AG10803 (cell line): Measurements from ENCODE around the gene ANKRD2.
A peak's percentile ranks its signal among the peaks of the same experiment; 100 is the strongest.
"Not testable (repeated sequence)": the region's sequence is repeated elsewhere in the genome, so short reads cannot be mapped to it uniquely, and the experiment has no call there.

ENCODE experiments used
- DNase-seq: peaks from one replicate; pipeline ENCODE4 v3.0.0; 2010; ENCODE audit warnings: low read depth
- H3K4me3 ChIP-seq: 2 replicates; pipeline ENCODE4 v1.5.1; 2011; ENCODE audit warnings: mild to moderate bottlenecking, low read length, control low read depth
- TF ChIP-seq, protein P1 (sequence below): conservative IDR thresholded peaks from 2 replicates; pipeline ENCODE4 v1.5.1; 2011; ENCODE audit warnings: mild to moderate bottlenecking, low read length, control low read depth, inconsistent platforms

ANKRD2 gene

DNA sequence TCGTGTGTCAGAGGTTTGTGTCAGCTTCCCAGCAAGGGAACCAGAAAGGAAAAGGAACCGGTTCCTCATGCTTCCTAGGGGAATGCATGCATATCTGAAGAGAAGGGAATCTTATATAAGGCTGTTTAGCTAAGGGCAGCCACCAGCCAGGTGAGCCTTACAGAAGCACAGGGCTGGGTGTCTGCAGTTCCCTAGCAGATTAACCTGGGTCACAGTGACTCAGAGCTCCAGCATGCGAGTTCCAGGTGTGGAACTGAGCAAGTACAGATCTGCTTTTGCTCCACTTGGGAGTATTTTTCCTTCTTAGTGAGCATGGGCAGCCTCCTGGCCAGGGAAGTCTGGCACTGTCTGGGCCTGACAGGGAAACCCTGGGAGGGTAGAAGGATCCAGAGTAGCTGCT is 957 bp upstream of the ANKRD2 start:
- DNase-seq = no peak
- TF ChIP-seq, protein P1, sequence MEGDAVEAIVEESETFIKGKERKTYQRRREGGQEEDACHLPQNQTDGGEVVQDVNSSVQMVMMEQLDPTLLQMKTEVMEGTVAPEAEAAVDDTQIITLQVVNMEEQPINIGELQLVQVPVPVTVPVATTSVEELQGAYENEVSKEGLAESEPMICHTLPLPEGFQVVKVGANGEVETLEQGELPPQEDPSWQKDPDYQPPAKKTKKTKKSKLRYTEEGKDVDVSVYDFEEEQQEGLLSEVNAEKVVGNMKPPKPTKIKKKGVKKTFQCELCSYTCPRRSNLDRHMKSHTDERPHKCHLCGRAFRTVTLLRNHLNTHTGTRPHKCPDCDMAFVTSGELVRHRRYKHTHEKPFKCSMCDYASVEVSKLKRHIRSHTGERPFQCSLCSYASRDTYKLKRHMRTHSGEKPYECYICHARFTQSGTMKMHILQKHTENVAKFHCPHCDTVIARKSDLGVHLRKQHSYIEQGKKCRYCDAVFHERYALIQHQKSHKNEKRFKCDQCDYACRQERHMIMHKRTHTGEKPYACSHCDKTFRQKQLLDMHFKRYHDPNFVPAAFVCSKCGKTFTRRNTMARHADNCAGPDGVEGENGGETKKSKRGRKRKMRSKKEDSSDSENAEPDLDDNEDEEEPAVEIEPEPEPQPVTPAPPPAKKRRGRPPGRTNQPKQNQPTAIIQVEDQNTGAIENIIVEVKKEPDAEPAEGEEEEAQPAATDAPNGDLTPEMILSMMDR = no peak
- no peak overlapping the region for H3K4me3 ChIP-seq

DNA sequence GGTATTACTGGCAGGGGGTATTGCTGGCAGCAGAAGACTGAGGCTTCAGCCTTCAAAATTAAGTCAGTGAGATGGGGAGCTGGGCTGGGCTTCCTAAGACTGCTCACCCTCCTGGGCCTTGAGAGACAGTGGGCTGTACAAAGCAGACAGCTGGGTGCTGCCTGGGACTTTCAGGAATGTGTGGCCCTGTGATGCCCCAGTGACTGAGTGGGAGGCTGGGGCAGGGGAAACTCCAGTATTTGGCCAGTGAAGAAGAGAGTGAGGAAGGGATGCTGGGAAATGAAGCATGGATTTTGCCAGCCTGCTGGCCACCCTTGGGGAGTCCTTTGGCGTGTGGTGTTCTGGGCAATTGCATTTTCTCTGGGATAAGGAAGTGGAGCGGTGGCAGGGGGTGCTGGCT is 442 bp downstream of the ANKRD2 start:
- H3K4me3 ChIP-seq = no peak overlapping the region
- DNase-seq = peak; percentile 12
- TF ChIP-seq, protein P1 = no peak

DNA sequence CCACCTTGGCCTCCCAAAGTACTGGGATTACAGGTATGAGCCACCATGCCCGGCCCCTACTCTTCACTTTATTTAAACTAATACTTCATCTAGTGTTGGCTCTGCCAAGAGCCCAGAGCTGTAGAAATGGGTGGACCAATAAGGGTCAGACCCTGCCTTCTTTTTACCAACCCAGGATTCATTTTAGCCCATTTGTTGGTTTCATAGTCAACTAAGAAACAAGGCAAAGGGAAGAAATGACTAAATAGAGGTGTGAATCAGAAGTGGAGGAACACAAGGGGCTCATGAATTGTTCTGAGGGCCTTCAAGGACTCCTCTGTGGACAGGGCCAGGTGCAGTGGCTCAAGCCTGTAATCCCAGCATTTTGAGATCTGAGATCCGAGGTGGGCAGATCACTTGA is 1.1 kb downstream of the ANKRD2 start:
- H3K4me3 ChIP-seq = no peak overlapping the region
- TF ChIP-seq, protein P1 = no peak
- DNase-seq = no peak

DNA sequence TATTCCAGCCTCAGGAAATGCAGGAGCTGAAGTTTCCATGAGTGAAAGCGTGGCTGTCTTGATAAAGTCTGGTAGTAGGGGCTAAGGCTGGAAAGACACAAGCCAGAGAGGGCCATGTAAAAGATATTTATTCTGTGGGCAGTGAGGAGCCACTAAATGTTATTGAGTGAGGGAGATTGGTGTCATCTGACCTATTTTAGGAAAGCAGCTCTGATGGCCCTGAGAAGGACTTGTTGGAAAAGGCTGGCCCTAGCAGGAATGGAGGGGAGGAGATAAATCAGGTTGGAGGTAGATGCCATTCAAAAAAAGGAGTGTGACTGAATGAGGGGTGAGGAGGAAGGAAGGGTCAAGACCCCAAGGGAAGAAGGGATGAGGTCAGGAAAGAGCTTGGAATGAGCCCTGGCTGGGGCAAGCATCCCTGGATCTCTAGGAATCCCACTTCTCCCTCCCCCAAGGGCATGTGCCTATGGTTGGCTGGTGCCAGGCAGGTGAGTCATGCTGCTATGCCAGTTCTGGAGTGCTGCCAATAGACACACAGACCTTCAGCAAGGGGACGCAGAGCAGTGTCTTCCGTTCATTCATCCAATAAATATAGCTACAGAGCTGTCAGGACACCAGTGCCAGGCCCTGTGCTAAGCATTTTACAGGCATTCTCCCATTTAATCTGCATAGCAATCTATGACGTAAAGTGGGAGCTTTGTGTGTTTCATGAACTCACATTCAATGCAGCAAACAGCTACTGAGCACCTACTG is 2.0 kb downstream of the ANKRD2 start:
- TF ChIP-seq, protein P1 = no peak
- peak; percentile 84 for DNase-seq
- no peak overlapping the region for H3K4me3 ChIP-seq

DNA sequence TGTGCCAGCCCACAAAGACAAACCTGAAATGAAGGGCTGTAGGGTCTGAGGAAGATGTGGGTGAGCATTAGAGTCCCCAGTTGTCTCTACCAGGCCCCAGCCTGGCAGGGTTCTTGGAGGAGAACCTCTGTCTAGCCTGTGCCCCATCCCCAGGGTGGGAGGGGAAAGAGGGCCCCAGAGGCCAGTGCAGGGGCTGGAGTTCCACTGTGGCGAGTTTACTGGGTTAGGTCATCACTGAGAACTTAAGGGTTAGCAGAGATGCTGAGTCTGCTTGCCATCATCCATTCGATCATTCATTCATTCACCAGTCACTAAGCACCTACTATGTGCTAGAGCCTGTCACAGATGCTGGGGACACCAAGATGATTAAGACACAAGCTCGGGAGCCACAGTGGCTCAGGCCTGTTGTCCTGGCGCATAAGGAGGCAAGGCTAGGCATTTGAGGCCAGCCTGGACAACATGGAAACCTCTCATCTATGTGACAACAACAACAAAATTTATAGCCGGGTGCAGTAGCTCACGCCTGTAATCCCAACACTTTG is 2.6 kb downstream of the ANKRD2 start:
- peak; percentile 5 for DNase-seq
- TF ChIP-seq, protein P1 = no peak
- H3K4me3 ChIP-seq = no peak overlapping the region

DNA sequence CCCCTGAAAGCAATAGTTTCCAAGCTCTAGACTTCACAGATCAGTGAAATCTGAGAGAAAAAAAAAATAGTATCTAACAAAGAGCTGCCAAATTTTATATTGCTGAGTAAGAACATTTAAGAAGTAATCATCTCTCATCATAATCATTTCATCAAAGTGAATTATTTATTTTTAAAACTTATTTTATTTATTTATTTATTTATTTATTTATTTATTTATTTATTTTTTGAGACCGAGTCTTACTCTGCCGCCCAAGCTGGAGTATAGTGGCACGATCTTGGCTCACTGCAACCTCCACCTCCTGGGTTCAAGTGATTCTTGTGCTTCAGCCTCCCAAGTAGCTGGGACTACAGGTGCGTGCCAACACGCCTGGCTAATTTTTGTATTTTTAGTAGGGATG is 3.9 kb downstream of the ANKRD2 start:
- not testable (repeated sequence) for H3K4me3 ChIP-seq, DNase-seq

DNA sequence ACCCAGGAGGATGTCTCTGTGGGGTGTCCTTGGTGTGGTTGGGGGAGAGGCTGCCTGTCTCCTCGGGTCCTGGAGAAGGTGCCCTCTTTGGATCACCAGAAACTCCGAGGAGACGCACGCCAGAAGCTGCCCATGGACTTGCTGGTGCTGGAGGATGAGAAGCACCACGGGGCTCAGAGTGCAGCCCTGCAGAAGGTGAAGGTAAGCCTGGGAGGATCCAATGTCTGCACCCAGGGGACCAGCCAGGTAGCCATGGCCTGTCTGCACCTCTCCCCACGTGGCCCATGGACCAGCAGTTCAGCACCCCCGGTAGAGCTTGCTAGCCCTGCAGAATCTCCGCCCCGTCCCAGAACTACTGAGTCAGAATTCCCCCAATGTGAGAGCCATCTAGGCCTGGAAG is 5.1 kb downstream of the ANKRD2 start:
- H3K4me3 ChIP-seq = no peak overlapping the region
- DNase-seq = no peak
- TF ChIP-seq, protein P1 = no peak
